Stimulated activated naive CD8-positive, alpha-beta T cell treated with anti-CD3 and anti-CD28 coated beads, Interleukin-15, Interleukin-2, amounts not matched to agents 100 ng/mL and 50 ng/mL, for 24 hours (primary cell): Measurements from ENCODE around the gene FAM153A.
"Not testable (repeated sequence)": the region's sequence is repeated elsewhere in the genome, so short reads cannot be mapped to it uniquely, and the experiment has no call there.

ENCODE experiments used
- H3K27ac Mint-ChIP-seq: one replicate; pipeline ENCODE4 v1.8.0; 2021; ENCODE audit warnings: mild to moderate bottlenecking, mixed read lengths
- H3K27me3 Mint-ChIP-seq: one replicate; pipeline ENCODE4 v1.8.0; 2021; ENCODE audit warnings: mixed read lengths
- H3K36me3 Mint-ChIP-seq: one replicate; pipeline ENCODE4 v1.8.0; 2021; ENCODE audit warnings: low read depth, mixed read lengths
- H3K4me1 Mint-ChIP-seq: one replicate; pipeline ENCODE4 v1.8.0; 2021; ENCODE audit warnings: low read depth, mixed read lengths
- H3K4me3 Mint-ChIP-seq: one replicate; pipeline ENCODE4 v1.8.0; 2021; ENCODE audit warnings: mild to moderate bottlenecking, mixed read lengths
- H3K9me3 Mint-ChIP-seq: one replicate; pipeline ENCODE4 v1.8.0; 2021; ENCODE audit warnings: mixed read lengths

The FAM153A gene

GRCh38 chr5:177692969-177693368 is 89.7 kb downstream of the FAM153A start:
- not testable (repeated sequence) for H3K9me3 Mint-ChIP-seq, H3K27ac Mint-ChIP-seq, H3K4me3 Mint-ChIP-seq, H3K36me3 Mint-ChIP-seq, H3K4me1 Mint-ChIP-seq, H3K27me3 Mint-ChIP-seq

GRCh38 chr5:177692507-177692906 is 90.2 kb downstream of the FAM153A start:
- H3K27ac Mint-ChIP-seq, H3K4me3 Mint-ChIP-seq, H3K9me3 Mint-ChIP-seq, H3K36me3 Mint-ChIP-seq, H3K27me3 Mint-ChIP-seq, H3K4me1 Mint-ChIP-seq: not testable (repeated sequence)

GRCh38 chr5:177689011-177689610 is 93.6 kb downstream of the FAM153A start:
- not testable (repeated sequence) for H3K9me3 Mint-ChIP-seq, H3K27me3 Mint-ChIP-seq, H3K27ac Mint-ChIP-seq, H3K4me3 Mint-ChIP-seq, H3K36me3 Mint-ChIP-seq, H3K4me1 Mint-ChIP-seq

GRCh38 chr5:177688091-177688490 is 94.6 kb downstream of the FAM153A start:
- H3K9me3 Mint-ChIP-seq, H3K27me3 Mint-ChIP-seq: not testable (repeated sequence)

GRCh38 chr5:177681920-177682319 is 100.8 kb downstream of the FAM153A start:
- not testable (repeated sequence) for H3K27me3 Mint-ChIP-seq, H3K4me3 Mint-ChIP-seq, H3K36me3 Mint-ChIP-seq, H3K27ac Mint-ChIP-seq, H3K9me3 Mint-ChIP-seq, H3K4me1 Mint-ChIP-seq

More at GRCh38 chr5:177688091-177688490, 94.6 kb downstream of the FAM153A start:
- not testable (repeated sequence) for H3K36me3 Mint-ChIP-seq, H3K4me3 Mint-ChIP-seq, H3K4me1 Mint-ChIP-seq, H3K27ac Mint-ChIP-seq
